GM19468 (cell line): ENCODE data around the gene RGP1.

Experiments used
- ATAC-seq: cut with Tn5 transposase; IDR thresholded peaks from one replicate; pipeline ENCODE4 v1.9.1; 2021; ENCODE audit warnings: mild to moderate bottlenecking, moderate library complexity, moderate number of reproducible peaks; ENCODE audit not compliant: unreplicated experiment; ENCODE audit errors: extremely low read depth

RGP1 gene

GRCh38 chr9:35740243-35740642 is 8.8 kb upstream of the RGP1 start:
- no peak for ATAC-seq

- ATAC-seq, result no peak
Observed at GRCh38 chr9:35741740-35742139, 7.3 kb upstream of the RGP1 start.

- no peak for ATAC-seq
Observed at GRCh38 chr9:35743452-35743851, 5.6 kb upstream of the RGP1 start.

- ATAC-seq, result no peak
Observed at GRCh38 chr9:35743880-35744518, 5.1 kb upstream of the RGP1 start.

GRCh38 chr9:35745569-35745968 is 3.5 kb upstream of the RGP1 start:
- ATAC-seq, result no peak

- ATAC-seq, result no peak
Observed at GRCh38 chr9:35746583-35746982, 2.5 kb upstream of the RGP1 start.

- no peak for ATAC-seq
Observed at GRCh38 chr9:35748242-35748857, 737 bp upstream of the RGP1 start.

GRCh38 chr9:35749515-35750255 is 598 bp downstream of the RGP1 start:
- ATAC-seq, result no peak

- ATAC-seq, result no peak
Observed at GRCh38 chr9:35750256-35750531, 1.1 kb downstream of the RGP1 start.

GRCh38 chr9:35753466-35753865 is 4.4 kb downstream of the RGP1 start:
- ATAC-seq, result no peak

- no peak for ATAC-seq
Observed at GRCh38 chr9:35754264-35754663, 5.2 kb downstream of the RGP1 start, which contains the start of gene MSMP. Gene MSMP, minus strand, starts transcription at chr9:35754276. Its CDS starts 147 bp downstream, at chr9:35754129.

- no peak for ATAC-seq
Observed at GRCh38 chr9:35755071-35755470, 6.0 kb downstream of the RGP1 start.

- no peak for ATAC-seq
Observed at GRCh38 chr9:35756275-35757225, 7.5 kb downstream of the RGP1 start.

- no peak for ATAC-seq
Observed at GRCh38 chr9:35757226-35757891, 8.3 kb downstream of the RGP1 start.

GRCh38 chr9:35757892-35758275 is 8.8 kb downstream of the RGP1 start:
- no peak for ATAC-seq

GRCh38 chr9:35758475-35759050 is 9.5 kb downstream of the RGP1 start:
- ATAC-seq, result no peak

GRCh38 chr9:35759795-35760194 is 10.7 kb downstream of the RGP1 start:
- no peak for ATAC-seq

GRCh38 chr9:35760651-35761050 is 11.6 kb downstream of the RGP1 start:
- ATAC-seq, result no peak

GRCh38 chr9:35763181-35763580 is 14.1 kb downstream of the RGP1 start:
- no peak for ATAC-seq

GRCh38 chr9:35763803-35764202 is 14.7 kb downstream of the RGP1 start:
- ATAC-seq, result no peak
